Fibroblast of the conjunctiva (primary cell): ENCODE results near the gene KRTAP10-5.

ENCODE experiments used
- DNase-seq: peaks from one replicate; pipeline ENCODE4 v3.0.0-alpha.2; 2010; ENCODE audit warnings: low read depth

Gene KRTAP10-5

GRCh38 chr21:44529503-44530125, 50.8 kb downstream of the KRTAP10-5 start:
- DNase-seq: no peak
